ENCODE data around the gene ITPKB.
"Not testable (repeated sequence)": the region's sequence is repeated elsewhere in the genome, so short reads cannot be mapped to it uniquely, and the experiment has no call there.

The ITPKB gene

GRCh38 chr1:226738995-226739695 lies at the start of gene ITPKB:
TSS of gene ITPKB (minus strand) at chr1:226739282. CDS start at chr1:226737458, 1,824 bp downstream.
- H3K4me3 ChIP-seq (ENCODE audit: low read depth, low read length) = peak within 1 kb of the TSS; percentile 39

DNA sequence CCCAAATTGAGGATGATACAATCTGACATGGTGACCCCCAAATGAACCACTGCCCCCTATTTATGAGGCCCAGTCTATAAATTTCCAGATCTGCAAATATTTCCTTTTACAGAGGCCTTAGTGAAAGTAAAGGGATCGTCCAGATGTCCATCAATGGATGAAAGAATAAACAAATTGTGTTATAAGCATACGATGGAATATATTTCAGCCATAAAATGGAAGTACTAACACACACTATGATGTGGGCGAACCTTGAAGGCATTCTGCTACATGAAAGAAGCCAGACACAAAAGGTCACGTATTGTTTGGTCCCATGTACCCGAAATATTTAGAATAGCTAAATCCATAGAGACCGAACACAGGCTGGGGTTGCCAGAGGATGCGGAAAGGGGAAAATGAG lies 48.6 kb upstream of the ITPKB start:
- no peak overlapping the region for H3K4me3 ChIP-seq (ENCODE audit: low read depth, low read length)

- no peak overlapping the region for H3K4me3 ChIP-seq (ENCODE audit: low read depth, low read length)
Observed at GRCh38 chr1:226787071-226787470, 48.0 kb upstream of the ITPKB start.

- no peak overlapping the region for H3K4me3 ChIP-seq (ENCODE audit: low read depth, low read length)
Observed at GRCh38 chr1:226786550-226786949, 47.5 kb upstream of the ITPKB start.

DNA sequence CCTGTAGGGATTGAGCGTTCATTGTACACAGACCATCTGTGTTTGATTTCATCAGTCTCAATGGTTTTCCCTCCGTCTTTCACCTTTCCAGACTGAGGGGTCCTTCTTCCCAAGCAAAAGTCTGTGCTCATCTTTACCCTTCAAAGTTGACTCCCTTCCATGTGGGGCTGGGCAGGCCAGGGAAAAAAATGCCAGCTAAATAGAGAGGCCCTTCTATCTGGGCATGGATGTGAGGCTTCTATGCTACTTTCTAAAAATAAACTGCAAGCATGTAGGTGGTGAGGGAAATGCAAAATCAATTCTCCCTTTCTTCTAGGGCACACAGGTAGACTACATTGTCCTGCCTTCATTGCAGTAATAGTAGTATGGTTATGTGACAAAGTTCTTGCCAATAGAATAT lies 46.7 kb upstream of the ITPKB start:
- no peak overlapping the region for H3K4me3 ChIP-seq (ENCODE audit: low read depth, low read length)

DNA sequence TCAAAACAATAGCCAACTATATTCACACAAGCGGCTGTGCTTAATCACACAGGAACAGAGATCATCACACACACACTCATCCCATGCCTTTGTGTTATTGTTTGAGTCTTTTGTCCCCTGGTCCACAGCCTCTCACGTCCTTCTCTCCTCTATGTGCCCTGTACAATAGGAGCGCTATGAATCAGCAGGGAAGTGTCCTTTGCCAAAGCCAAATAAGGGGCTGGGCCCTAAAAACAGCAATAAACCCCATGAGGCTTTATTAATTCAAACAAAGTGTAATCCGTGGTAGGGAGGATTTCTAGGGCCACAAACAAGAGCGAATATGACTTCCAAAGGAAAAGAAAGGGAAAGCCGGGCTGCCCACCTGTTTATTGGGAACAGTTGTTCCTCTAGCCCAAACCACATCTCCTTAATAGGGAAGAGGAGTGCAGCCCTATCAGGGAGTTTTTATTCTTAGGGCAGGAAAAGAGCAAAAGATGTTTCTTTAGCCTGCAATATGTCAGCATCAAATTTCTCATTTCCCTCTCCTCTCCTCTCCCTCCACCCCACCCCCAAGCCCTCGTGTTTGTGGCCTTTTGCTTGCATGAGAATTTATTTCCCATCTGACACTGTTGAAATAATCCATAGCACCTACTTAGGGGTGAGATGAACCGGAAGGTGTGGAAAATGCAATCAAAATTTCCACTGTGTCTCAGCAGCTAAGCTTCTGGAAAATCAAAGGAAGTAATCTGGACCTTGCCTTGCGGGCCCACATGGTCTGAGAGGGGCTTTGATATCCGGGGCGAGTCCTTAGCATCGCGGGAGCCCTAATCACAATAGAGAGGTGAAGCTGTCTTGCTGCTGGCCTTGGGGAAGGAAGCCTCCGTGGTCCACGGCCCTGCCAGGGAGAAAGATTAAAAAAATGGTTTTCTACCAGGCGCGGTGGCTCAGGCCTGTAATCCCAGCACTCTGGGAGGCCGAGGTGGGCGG lies 45.3 kb upstream of the ITPKB start:
- no peak overlapping the region for H3K4me3 ChIP-seq (ENCODE audit: low read depth, low read length)

DNA sequence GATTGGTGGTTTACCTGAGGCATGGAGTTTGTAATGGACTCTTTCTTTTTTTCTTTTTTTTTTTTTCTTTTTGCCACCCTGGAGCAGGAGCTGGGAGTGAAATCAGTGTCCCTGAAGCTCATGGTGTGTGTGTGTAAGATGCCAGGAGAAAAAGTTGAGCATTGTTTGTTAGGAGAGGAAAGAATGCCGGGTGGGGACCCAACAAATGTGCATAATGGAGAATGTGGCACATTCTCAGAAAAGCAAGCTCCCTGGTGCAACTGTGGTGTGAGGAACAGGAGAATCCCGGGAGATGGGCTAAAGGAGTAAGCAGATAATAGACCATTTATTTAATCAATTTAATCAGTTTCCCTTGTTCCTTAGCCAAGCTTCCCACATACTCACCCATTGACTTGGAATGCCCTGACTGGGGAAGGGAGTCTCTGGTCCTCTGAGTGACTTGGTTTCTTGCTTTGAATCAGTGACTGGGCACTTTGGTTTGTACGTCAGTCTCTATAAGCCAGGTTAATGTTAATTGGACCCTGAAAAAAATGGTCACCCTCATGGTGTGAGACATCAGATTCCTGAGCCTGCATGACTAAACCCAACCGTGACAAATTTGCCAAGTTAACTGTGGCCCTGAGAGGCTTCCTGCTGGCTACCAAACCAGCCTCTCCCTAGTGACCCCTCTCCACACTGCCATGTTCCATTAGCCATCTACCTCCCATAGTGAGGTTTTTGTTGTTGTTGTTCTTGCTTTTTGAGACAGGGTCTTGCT lies 43.9 kb upstream of the ITPKB start:
- H3K4me3 ChIP-seq (ENCODE audit: low read depth, low read length) = no peak overlapping the region

DNA sequence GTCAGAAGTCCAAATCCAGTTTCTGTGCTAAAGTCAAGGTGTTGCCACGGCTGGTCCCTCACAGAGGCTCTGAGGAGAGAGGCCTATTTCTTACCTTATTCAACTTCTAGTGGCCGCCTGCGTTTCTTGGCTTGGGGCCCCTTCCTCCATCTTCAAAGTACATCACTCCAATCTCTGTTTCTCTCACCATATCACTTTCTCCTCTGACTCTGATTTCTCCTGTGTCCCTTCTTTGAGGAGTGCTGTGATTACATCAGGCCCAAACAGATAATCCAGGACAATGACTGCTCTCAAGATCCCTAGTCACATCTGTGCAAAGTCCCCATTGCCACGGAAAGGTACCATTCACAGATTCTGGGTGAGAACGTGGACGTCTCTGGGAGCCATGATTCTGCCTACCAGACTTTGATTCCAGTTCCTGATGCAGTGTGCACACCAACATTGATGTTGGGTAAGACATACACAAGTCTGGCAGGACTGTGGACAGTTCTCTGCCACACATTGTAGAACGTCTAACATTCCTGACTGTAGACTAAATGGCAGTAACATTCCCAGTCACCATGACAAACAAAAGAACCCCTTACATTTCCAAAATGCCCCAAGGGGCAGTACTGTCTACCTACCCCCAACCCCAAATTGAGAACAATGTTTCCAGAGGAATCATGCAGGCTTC lies 43.0 kb upstream of the ITPKB start:
- no peak overlapping the region for H3K4me3 ChIP-seq (ENCODE audit: low read depth, low read length)

GRCh38 chr1:226779561-226779960 lies 40.5 kb upstream of the ITPKB start:
- no peak overlapping the region for H3K4me3 ChIP-seq (ENCODE audit: low read depth, low read length)

- H3K4me3 ChIP-seq (ENCODE audit: low read depth, low read length) = no peak overlapping the region
Observed at GRCh38 chr1:226778657-226779058, 39.6 kb upstream of the ITPKB start.

- H3K4me3 ChIP-seq (ENCODE audit: low read depth, low read length) = no peak overlapping the region
Observed at GRCh38 chr1:226776975-226777374, 37.9 kb upstream of the ITPKB start.

DNA sequence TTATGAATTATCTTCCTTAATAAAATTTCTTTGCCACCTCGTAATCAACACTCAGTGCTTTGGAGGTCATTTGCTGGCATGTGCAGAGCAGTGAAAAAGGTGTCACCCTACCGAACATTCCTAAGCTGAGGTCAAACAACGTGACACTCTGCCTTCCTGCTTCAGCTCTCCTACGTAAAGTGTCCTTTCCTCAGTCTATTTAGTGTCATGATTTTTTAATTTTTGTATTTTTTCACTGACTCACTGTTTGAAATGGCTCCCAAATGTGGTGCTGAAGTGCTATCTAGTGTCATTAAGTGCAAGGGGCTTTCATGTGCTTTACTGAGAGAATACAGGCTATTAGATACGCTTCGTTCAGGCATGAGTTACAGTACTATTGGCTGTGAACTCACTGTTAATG lies 37.0 kb upstream of the ITPKB start:
- H3K4me3 ChIP-seq (ENCODE audit: low read depth, low read length) = no peak overlapping the region

- no peak overlapping the region for H3K4me3 ChIP-seq (ENCODE audit: low read depth, low read length)
Observed at GRCh38 chr1:226772446-226773139, 33.5 kb upstream of the ITPKB start.

GRCh38 chr1:226767170-226767569 lies 28.1 kb upstream of the ITPKB start:
- H3K4me3 ChIP-seq (ENCODE audit: low read depth, low read length) = not testable (repeated sequence)

- no peak overlapping the region for H3K4me3 ChIP-seq (ENCODE audit: low read depth, low read length)
Observed at GRCh38 chr1:226766565-226766964, 27.5 kb upstream of the ITPKB start.

GRCh38 chr1:226764533-226764932 lies 25.5 kb upstream of the ITPKB start:
- no peak overlapping the region for H3K4me3 ChIP-seq (ENCODE audit: low read depth, low read length)

GRCh38 chr1:226763905-226764264 lies 24.8 kb upstream of the ITPKB start:
- no peak overlapping the region for H3K4me3 ChIP-seq (ENCODE audit: low read depth, low read length)

- no peak overlapping the region for H3K4me3 ChIP-seq (ENCODE audit: low read depth, low read length)
Observed at GRCh38 chr1:226762988-226763904, 24.2 kb upstream of the ITPKB start.

DNA sequence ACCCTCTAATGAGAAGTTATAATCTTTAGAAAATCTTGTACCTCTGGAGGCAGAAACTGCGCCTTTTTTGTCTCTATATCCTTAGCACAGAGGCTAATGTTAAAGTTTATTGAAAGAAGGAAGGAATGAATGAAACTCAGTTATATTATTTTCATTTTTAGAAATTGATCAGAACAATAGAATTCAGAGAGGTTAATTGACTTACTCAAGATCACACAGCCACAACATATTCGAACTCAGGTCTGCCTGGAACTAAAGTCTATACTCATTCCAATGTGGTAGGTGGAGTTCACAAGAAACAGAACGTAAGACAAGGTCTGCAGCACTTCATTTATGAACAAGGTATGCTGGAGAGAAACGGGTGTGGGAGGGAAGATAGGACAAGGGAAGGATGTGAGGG lies 23.0 kb upstream of the ITPKB start:
- no peak overlapping the region for H3K4me3 ChIP-seq (ENCODE audit: low read depth, low read length)
